ENCODE results near the gene RCC1. TPM values are rescaled to one million over a fixed set of nuclear protein-coding genes. Genes with fewer than 3 reads are reported as not detected.

RCC1 gene
- polyA plus RNA-seq, 1 of the 3 experiments (the other 2 are of a cell fraction): 61.0 TPM

- H3K27ac ChIP-seq (ENCODE audit: low read depth in 2 of 2, low read length in 1 of 2): no peak overlapping the region
- H3K9me2 ChIP-seq: no peaks in the 10 kb centered on the region
- no peak overlapping the region for H3K9ac ChIP-seq
- H4K20me1 ChIP-seq (ENCODE audit: insufficient read depth): no peaks in the 10 kb centered on the region
- no peak overlapping the region for H2AFZ ChIP-seq (ENCODE audit: low read depth)
- ChIA-PET CTCF (no interaction called here), POLR2A (no interaction called here)
- H3K4me3 ChIP-seq (ENCODE audit: low read depth in 2 of 2, low read length in 1 of 2): no peak overlapping the region
- 96% methylated on average over 1 of the region's 1 CpG for WGBS (ENCODE audit: low lambda C conversion rate)
- no peaks in the 10 kb centered on the region; the same call in 1 of the 2 replicates for H3K79me2 ChIP-seq (ENCODE audit: insufficient read depth)
- H3K4me2 ChIP-seq: no peak overlapping the region
- DNase-seq: no peak
- H3K4me1 ChIP-seq (ENCODE audit: control insufficient read depth in 1 of 2, insufficient read depth in 2 of 2, low read depth in 1 of 2, low read length in 1 of 2): no peaks in the 10 kb centered on the region
- no peaks in the 10 kb centered on the region for H3K9me3 ChIP-seq
- H3K36me3 ChIP-seq (replicated peaks in 1 of 2; ENCODE audit: control insufficient read depth in 1 of 2, insufficient read depth in 2 of 2, low read length in 1 of 2): peaks cover 26 to 72% of the 10 kb centered on the region in 2 experiments
- no peaks in the 10 kb centered on the region for H3K27me3 ChIP-seq (ENCODE audit: insufficient read depth)
- TF ChIP-seq ELF1 (IDR thresholded peaks at IDR 0.05) (no peak), NFIC (IDR thresholded peaks at IDR 0.05; ENCODE audit: borderline replicate concordance) (no peak), RFX5 (IDR thresholded peaks at IDR 0.05; ENCODE audit: low read length) (no peak), GATA2 (CRISPR knock-in tag; IDR thresholded peaks at IDR 0.05) (no peak), CHD2 (IDR thresholded peaks at IDR 0.05; ENCODE audit: low read length, partially characterized antibody) (no peak)
- TF ChIP-seq, protein P1, sequence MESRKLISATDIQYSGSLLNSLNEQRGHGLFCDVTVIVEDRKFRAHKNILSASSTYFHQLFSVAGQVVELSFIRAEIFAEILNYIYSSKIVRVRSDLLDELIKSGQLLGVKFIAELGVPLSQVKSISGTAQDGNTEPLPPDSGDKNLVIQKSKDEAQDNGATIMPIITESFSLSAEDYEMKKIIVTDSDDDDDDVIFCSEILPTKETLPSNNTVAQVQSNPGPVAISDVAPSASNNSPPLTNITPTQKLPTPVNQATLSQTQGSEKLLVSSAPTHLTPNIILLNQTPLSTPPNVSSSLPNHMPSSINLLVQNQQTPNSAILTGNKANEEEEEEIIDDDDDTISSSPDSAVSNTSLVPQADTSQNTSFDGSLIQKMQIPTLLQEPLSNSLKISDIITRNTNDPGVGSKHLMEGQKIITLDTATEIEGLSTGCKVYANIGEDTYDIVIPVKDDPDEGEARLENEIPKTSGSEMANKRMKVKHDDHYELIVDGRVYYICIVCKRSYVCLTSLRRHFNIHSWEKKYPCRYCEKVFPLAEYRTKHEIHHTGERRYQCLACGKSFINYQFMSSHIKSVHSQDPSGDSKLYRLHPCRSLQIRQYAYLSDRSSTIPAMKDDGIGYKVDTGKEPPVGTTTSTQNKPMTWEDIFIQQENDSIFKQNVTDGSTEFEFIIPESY (IDR thresholded peaks at IDR 0.05; ENCODE audit: borderline replicate concordance, low read depth): no peak
- H3F3A ChIP-seq (replicated peaks; ENCODE audit: insufficient read depth): peaks cover 12% of the 10 kb centered on the region
These were observed 11.1 kb upstream of the RCC1 start for GRCh38 chr1:28494737-28495136.

GRCh38 chr1:28499553-28499952, 6.3 kb upstream of the RCC1 start:
- WGBS (ENCODE audit: low lambda C conversion rate): 90% methylated on average over 4 of the region's 4 CpGs
- Histone ChIP-seq H3K9ac (no peak overlapping the region), H4K20me1 (ENCODE audit: insufficient read depth) (no peaks in the 10 kb centered on the region), H3K4me3 (ENCODE audit: low read depth in 2 of 2, low read length in 1 of 2) (no peak overlapping the region), H2AFZ (ENCODE audit: low read depth) (no peak overlapping the region), H3K79me2 (ENCODE audit: insufficient read depth) (0 out of 2 replicates have a peak, but pooled peaks cover under 1% of the 10 kb centered on the region), H3K4me2 (no peak overlapping the region), H3K27me3 (ENCODE audit: insufficient read depth) (no peaks in the 10 kb centered on the region), H3K9me2 (no peaks in the 10 kb centered on the region), H3K4me1 (ENCODE audit: control insufficient read depth in 1 of 2, insufficient read depth in 2 of 2, low read depth in 1 of 2, low read length in 1 of 2) (no peaks in the 10 kb centered on the region), H3K36me3 (replicated peaks in 1 of 2; ENCODE audit: control insufficient read depth in 1 of 2, insufficient read depth in 2 of 2, low read length in 1 of 2) (peaks cover 14 to 32% of the 10 kb centered on the region in 2 experiments), H3K9me3 (no peaks in the 10 kb centered on the region), H3F3A (replicated peaks; ENCODE audit: insufficient read depth) (peaks cover 24% of the 10 kb centered on the region), H3K27ac (ENCODE audit: low read depth in 2 of 2, low read length in 1 of 2) (no peak overlapping the region)
- ChIA-PET POLR2A (no interaction called here), CTCF (interaction anchor here (1.0 kb wide), 1 partner anchor 140 kb away, joined by 3 read pairs; no protein-coding TSS in a partner anchor)
- DNase-seq: no peak
- no peak for TF ChIP-seq FOXJ3 (CRISPR knock-in tag; IDR thresholded peaks at IDR 0.05)
- no peak for TF ChIP-seq TEAD4 (IDR thresholded peaks at IDR 0.05; ENCODE audit: borderline replicate concordance, insufficient read depth)
- TF ChIP-seq YY1 (IDR thresholded peaks at IDR 0.05; ENCODE audit: low read depth): no peak
- no peak for TF ChIP-seq EZH2phosphoT487 (IDR thresholded peaks at IDR 0.05; ENCODE audit: borderline replicate concordance, low read depth)
- no peak for TF ChIP-seq USF2 (IDR thresholded peaks at IDR 0.05; ENCODE audit: borderline replicate concordance, low read depth, low read length)
- no peak for TF ChIP-seq IRF3 (IDR thresholded peaks at IDR 0.05; ENCODE audit: low read depth, low read length)
- TF ChIP-seq FOXM1 (IDR thresholded peaks at IDR 0.05; ENCODE audit: low read depth): no peak
- TF ChIP-seq MEF2A (IDR thresholded peaks at IDR 0.05; ENCODE audit: borderline replicate concordance, low read depth): no peak
- no peak for TF ChIP-seq SMC3 (IDR thresholded peaks at IDR 0.05; ENCODE audit: low read depth, low read length)
- no peak for TF ChIP-seq CTCF (IDR thresholded peaks at IDR 0.05)
- TF ChIP-seq RAD21 (IDR thresholded peaks at IDR 0.05; ENCODE audit: low read length): no peak
- no peak for TF ChIP-seq MXI1 (IDR thresholded peaks at IDR 0.05; ENCODE audit: low read depth, low read length)
- TF ChIP-seq, protein P1 (IDR thresholded peaks at IDR 0.05; ENCODE audit: borderline replicate concordance, low read depth): no peak
- TF ChIP-seq JUND (IDR thresholded peaks at IDR 0.05): no peak
- TF ChIP-seq SIN3A (IDR thresholded peaks at IDR 0.05; ENCODE audit: borderline replicate concordance, low read depth, low read length): no peak
- TF ChIP-seq RFX5 (IDR thresholded peaks at IDR 0.05; ENCODE audit: low read length): no peak

Measured in SK-N-SH (cell line).